NCI-H1436 (cell line): ENCODE results near the gene PIP5K1C.

Experiments
- DNase-seq: peaks from one replicate; lab custom pipeline; 2025; lab: John Stamatoyannopoulos, UW

Gene PIP5K1C, protein sequence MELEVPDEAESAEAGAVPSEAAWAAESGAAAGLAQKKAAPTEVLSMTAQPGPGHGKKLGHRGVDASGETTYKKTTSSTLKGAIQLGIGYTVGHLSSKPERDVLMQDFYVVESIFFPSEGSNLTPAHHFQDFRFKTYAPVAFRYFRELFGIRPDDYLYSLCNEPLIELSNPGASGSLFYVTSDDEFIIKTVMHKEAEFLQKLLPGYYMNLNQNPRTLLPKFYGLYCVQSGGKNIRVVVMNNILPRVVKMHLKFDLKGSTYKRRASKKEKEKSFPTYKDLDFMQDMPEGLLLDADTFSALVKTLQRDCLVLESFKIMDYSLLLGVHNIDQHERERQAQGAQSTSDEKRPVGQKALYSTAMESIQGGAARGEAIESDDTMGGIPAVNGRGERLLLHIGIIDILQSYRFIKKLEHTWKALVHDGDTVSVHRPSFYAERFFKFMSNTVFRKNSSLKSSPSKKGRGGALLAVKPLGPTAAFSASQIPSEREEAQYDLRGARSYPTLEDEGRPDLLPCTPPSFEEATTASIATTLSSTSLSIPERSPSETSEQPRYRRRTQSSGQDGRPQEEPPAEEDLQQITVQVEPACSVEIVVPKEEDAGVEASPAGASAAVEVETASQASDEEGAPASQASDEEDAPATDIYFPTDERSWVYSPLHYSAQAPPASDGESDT

DNA sequence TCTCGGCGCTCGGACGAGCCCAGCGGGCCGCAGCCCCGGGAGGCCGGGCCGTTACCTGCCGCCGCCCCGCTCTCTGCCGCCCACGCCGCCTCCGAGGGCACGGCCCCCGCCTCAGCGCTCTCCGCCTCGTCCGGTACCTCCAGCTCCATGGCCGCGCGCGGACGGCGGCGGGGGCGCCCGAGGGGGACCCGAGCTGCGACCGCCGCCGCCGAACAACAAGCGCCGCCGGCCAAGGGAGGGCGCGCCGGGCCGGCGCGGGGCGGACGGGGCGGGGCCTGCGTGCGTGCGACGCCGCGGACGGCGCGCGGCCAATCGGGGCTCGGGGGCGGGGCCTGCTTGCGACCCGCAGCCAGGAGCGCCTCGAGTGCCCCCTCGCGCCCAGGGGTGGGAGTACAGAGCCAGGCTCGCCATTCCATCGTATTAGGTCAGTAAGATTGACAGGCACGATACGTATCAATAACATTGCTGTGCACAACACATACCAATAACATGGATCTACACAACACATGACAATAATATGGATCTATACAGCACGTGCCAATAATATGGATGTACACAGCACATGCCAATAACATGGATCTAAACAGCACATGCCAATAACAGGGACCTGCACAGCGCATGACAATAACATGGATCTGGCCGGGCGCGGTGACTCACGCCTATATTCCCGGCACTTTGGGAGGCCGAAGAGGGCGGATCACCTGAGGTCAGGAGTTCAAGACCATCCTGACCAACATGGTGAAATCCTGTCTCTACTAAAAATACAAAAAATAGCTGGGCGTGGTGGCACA is at the start of gene PIP5K1C:
Gene PIP5K1C, minus strand, starts transcription at position 227 of the 791 bp plus-strand sequence. Its CDS starts 78 bp downstream, at position 149.
- peak; percentile 83 for DNase-seq

DNA sequence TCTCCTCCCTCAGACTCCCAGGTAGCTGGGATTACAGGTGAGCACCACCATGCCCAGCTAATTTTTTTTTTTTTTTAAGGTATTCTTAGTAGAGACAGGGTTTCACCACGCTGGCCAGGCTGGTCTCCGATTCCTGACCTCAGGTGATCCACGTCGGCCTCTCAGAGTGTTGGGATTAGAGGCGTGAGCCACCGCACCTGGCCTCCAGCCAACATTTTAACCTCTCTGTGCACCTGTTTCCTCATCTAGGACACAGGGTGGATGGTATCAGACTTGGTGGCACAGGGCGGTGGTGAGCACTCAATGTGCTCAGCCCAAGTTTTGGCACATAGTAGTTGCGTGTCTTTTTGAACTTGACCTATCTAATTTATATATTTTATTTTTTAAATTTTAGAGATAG is 48.7 kb upstream of the PIP5K1C start:
- no peak for DNase-seq

DNA sequence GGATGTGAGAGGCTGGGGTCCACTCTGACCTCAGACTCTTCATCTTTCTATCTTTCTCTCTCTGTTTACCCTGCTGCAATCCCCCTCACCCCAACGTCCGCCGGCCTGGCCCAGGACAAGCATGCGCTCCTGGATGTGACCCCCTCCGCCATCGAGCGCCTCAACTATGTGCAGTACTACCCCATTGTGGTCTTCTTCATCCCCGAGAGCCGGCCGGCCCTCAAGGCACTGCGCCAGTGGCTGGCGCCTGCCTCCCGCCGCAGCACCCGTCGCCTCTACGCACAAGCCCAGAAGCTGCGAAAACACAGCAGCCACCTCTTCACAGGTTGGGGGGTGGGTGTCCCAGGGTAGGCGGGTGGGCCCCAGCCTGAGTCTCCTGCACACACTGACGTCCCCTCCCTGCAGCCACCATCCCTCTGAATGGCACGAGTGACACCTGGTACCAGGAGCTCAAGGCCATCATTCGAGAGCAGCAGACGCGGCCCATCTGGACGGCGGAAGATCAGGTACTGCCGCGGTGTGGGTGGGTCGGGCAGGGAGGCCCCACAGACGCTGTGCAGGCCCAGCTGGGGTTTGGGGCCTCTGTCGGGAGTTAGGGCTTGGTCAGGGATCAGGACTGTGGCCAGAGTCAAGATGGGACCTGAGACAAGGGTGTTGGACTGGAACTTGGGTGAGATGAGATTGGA is 46.2 kb upstream of the PIP5K1C start:
- no peak for DNase-seq

DNA sequence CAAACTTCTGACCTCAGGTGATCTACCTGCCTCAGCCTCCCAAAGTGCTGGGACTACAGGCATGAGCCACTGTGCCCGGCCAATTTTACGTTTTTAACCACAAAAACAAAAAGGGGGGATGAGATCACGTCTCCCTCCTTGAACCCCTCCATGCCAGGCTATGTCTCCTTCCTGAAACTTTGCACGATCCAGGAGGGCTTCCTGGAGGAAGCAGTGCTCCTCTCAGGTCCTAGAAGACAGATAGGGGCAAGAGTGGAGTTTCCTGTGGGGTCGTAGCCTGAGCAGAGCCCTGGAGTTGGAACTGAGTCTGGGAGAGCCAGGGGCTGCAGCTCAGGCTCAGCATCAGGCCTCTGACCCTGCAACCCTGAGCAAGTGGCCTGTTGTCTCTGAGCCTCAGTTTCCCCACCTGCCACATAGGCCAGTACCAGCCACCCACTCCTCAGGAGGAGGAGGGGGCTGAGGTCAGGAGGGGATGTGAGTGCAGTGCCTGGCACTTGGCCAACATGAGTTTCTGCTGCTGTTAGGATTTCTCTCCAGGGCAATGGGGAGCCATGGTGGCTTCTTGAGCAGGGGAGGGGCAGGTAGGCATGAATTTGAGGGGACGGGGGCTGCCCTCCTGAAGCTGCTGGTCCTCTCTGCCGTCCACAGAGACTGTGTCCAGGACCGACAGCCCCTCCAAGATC is 45.2 kb upstream of the PIP5K1C start:
- DNase-seq: no peak

DNA sequence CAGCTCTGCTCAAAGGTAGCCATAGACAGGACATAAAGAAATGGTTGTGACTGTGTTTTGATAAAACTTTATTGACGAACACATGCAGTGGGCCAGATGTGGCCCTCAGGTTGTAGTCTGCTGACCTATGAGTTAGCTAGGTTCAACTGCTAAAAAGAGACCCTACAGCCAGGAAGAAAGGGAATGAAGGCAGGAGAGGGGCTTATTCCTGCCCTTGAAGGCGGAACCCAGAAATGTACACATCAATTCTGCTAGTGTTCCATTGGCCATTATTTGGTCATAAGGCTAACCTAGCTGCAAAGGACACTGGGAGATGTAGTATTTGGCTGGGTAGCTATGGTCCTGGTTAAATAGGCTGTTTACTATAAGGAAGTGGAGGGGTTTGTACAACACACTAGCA is 43.2 kb upstream of the PIP5K1C start:
- DNase-seq: no peak

DNA sequence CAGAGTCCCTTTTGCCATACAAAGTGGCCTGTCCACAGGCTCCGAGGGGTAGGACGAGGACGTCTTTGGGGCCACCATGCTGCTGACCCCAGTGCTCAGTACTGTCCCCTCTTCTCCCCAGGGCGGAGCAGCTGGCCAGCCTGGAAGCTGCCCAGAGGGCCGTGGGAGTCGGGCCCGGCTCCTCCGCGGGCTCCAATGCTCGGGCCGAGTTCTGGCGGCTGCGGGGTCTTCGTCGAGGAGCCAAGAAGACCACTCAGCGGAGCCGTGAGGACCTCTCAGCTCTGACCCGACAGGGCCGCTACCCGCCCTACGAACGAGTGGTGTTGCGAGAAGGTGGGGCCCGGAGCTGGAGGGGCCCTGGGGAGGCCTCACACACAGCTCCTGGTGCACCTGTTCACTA is 40.2 kb upstream of the PIP5K1C start:
- no peak for DNase-seq

DNA sequence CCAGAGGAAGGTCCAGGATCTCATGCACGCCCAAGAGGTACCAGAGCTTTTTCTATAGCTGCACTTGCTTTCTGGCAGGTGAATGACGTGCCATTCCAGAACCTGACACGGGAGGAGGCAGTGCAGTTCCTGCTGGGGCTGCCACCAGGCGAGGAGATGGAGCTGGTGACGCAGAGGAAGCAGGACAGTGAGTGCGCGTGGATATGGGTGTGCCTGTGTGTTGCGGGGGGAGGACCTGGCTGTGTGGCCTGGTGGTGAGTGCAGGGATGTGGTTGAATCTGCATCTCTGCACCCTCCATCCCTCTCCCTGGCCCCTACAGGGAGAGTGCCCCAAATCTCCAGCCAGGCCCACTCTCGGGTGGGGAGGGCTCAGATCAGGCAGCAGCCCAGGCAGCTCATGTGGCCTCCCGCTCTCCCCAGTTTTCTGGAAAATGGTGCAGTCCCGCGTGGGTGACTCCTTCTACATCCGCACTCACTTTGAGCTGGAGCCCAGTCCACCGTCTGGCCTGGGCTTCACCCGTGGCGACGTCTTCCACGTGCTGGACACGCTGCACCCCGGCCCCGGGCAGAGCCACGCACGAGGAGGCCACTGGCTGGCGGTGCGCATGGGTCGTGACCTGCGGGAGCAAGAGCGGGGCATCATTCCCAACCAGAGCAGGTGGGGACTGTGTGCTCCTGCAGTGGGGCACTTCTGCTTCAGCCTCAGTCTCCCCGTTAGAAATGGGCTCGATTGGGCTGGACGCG is 38.4 kb upstream of the PIP5K1C start:
- no peak for DNase-seq

DNA sequence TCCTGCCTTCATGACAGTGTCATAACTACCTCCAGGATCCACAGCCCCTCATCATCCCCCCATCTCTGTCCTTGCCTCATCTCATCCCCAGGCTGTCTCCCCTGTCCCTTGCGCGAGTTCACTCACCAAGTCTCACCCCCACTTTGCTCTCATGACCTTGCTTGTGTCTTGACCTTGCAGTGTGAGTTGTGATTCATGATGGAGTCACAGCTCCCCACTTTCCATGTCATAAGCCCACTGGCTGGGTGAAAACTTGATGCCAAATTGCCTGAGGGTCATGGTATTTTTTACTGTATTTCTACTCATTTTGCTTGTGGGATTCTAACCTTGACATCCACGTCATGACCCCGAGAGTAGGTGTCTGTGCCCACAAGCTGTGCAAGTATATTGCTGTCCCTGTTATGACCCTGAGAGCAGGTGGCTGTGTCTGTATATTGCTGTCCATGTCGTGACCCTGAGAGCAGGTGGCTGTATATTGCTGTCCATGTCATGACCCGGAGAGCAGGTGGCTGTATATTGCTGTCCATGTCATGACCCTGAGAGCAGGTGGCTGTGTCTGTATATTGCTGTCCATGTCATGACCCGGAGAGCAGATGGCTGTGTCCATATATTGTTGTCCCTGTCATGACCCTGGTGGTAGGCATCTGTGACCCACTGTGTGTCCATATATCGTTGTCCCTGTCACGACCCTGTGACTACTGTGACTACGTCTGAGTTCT is 37.4 kb upstream of the PIP5K1C start:
- DNase-seq: no peak

DNA sequence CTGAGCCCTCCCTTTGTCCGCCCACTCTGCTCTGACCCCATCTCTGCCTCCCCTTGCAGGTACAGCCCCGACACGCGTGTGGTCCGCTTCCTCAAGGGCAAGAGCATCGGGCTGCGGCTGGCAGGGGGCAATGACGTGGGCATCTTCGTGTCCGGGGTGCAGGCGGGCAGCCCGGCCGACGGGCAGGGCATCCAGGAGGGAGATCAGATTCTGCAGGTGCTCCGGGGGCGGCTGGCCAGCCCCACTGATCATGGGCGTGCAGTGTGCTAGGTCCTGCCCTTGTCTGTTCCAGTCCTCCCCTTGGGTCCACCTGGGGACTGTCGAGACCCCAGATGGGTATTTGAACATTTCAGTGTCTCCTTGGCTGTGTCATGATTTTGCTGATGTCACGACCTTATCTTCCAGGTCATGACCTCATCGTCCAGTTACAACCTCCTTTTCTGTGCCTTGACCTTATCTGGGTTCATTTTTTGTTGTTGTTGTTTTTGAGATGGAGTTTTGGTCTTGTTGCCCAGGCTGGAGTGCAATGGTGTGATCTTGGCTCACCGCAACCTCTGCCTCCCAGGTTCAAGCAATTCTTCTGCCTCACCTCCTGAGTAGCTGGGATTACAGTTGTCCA is 35.9 kb upstream of the PIP5K1C start:
- DNase-seq: no peak

DNA sequence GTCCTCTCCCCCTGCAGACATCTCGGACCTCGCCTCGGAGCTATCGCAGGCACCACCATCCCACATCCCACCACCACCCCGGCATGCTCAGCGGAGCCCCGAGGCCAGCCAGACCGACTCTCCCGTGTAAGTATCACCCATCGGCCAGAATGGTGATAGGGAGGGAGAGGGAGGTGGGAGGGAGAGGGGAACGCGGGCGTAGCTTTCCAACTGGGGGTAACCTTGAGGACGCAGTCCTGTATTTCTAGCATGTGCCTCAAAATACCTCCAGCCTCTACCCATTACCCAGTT is 34.0 kb upstream of the PIP5K1C start:
- no peak for DNase-seq

DNA sequence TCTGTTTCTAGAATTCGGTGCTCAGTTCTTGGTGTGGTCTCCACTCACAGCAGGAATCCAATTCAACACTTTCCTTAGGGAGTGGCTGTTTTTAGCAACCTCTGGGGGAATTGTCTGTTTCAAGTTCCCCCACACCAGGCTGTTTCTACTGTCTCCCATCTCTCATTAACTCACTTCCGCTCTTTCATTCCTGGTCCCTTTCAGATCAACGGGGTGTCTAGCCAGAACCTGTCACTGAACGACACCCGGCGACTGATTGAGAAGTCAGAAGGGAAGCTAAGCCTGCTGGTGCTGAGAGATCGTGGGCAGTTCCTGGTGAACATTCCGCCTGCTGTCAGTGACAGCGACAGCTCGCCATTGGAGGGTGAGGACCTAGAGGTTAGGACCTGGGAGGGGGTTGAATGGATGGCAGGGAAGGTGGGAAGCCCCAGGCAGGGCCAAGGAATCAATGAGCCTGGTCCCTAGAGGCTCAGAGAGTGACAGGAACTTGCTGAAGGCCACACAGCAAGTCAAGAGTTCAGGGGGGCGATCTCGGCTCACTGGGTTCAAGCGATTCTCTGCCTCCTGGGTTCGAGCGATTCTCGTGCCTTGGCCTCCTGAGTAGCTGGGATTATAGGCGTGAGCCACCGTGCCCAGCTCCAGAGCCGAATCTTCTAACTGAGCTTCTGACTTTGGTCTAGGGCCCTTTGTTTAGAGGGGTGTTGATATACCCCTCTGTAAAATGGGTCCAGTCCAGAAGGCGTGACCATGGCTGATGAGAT is 33.5 kb upstream of the PIP5K1C start:
- no peak for DNase-seq

DNA sequence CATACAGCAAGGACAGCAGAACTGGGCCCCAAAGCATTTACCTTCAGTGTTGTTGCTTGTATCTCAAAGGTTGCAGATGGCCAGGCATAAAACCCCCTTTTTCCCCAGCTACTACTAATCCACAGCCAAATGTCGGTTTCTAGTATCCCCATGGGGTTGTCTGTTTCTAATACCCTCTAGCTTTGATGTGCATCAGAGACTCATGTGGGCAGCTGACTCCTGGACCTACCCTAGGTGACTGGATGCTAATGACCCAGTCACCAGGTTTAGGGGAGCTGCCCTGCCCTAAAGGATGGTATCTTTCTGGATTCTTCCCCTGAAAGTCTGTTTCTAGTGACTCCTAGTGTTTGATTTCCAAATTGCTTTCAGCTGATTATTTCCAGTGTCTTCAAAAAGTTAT is 31.8 kb upstream of the PIP5K1C start:
- no peak for DNase-seq

DNA sequence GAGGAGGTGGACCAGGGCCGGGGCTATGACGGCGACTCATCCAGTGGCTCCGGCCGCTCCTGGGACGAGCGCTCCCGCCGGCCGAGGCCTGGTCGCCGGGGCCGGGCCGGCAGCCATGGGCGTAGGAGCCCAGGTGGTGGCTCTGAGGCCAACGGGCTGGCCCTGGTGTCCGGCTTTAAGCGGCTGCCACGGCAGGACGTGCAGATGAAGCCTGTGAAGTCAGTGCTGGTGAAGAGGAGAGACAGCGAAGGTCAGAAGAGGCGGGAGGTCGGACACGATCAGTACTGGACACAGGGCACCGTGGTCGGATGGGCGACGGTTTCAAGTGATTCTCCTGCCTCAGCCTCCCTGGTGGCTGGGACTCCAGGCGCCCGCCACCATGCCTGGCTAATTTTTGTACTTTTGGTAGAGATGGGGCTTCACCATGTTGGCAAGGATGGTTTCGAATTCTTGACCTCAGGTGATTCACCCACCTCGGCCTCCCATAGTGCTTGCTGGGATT is 30.2 kb upstream of the PIP5K1C start:
- no peak for DNase-seq

DNA sequence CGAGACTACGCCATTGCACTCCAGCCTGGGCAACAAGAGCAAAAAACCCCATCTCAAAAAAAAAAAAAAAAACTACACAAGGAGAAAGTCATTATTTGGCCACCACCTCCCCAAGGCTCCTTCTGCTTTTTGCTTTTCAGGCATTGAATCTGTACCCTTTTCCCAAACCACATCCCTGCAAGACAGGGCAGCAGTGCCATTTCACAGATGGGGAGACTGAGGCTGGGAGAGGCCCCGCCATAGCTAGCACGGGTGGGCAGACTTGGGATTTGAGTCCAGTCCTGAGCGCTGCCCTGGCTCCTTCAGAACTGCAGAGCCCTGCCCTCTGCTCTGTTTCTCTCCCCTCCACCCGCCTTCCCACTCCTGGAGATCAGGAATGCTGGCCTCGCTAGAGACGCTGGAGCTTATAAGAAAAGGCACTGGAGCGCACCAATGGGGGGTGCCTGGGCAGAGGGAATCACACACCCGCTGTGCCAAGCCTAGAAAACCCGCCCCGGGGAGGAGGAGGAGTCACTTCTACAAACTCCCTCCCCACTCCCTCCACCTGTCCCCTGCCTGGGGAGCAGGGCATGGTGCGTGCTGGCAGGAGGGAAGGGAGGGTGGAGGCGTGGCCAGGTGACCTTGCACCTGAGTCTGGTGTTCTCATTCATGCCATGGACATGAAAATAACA is 25.5 kb upstream of the PIP5K1C start:
- no peak for DNase-seq

DNA sequence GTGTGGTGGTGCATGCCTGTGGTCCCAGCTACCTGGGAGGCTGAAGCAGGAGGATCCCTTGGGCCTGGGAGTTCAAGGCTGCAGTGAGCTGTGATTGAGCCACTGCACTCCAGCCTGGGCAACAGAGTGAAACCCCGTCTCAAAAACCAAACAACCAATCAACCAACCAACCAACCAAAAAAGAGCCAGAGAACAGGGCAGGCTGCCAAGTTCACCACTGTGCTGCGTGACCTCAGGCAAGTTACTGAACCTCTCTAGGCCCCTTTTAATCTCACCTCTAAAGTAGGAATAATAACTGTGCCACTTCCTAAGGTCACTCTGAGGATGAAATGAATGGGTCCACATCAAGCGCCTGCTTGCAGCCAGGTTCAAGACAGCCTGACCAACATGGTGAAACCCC is 24.9 kb upstream of the PIP5K1C start:
- DNase-seq: no peak

DNA sequence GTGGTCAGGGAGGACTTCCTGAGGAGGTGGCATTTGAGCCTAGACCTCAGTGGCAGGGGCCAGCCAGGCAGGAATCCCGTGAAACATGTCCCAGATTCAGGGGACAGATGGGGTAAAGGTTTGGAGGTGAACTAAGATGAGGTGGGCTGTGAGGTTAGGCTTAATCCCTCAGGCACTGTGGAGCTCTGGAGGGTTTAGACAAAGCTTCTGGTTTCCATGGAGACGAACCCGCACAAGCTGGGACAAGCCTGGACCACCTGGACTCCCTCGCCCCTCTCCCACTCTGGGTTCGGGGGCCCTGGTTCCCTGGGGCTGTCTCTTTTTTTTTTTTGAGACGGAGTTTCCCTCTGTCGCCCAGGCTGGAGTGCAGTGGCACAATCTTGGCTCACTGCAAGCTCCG is 23.6 kb upstream of the PIP5K1C start:
- DNase-seq: no peak

DNA sequence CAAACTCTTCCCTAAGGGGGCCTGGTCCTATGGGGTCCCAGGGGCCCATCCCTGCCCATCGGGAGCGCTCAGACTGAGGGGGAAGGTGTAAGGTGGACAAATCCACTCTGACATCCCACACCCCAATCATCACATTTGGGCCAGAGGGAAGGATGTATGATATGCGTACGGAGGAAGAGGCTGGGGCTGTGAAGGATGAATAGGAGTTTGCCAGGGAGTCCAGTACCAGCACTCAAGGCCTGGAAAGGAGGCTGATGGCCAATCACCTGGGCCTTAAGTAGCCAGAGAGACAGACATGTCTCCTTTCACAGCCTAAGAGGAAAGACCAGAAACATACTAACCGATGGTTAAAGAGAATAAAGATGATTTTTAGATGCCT is 22.8 kb upstream of the PIP5K1C start:
- DNase-seq: no peak

DNA sequence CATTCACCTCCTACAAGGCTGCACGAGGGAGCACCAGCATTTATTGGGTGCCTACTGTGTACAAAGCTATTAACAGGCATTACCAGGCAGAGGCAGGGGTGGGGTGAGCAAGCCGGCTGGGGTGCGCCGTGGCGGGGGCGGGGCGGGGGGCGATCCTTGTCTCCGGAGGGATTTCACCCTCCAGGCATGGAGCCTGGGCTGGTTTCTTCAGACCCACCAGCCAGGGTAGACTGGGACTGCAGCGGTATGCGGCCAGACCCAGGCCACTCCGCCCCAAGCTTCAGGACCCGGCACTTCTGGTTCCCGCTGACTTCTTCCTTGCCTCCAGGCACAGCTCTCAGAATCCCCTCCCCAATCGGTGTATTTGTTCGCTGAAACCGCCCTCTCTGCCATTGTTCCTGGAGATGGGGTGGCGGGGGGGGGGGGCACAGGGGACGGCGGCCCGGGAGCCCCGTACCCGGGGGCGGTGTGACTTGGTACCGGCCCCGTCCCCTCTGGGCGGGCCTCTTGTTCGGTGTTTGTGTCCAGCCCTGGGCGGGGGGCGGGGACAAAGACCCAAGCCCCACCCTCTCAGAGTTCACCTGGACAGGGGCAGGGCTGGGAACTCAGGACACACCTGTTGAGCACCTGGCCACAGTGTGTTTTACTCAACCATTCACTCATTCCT is 22.3 kb upstream of the PIP5K1C start:
- DNase-seq: no peak
